Measurements from ENCODE around the gene PDE7B. TPM values are rescaled to one million over a fixed set of nuclear protein-coding genes. Genes with fewer than 3 reads are reported as not detected.

PDE7B gene
- polyA plus RNA-seq, 1 of the 3 experiments (the other 2 are of a cell fraction) = 1.9 TPM

DNA sequence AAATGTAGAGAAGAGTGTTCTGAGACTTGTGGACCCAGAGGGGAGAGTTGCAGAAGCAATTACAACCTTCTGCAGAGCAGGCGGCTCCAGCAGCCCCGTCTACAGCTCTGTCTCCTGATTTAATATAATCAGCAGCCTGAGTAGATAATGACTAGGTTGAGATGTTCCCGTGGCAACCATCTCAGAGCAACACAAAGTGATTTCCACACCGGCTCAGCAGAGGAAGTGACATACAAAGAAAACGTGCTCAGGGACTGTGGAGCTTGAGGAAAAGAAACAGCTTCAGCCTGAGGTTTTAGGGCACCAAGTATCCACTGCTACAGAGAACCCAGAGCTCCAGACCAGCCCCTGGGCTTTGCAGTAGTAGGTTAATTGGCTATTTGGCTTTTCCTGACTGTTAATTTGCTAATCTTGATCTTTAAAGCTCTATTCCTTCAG lies 262.3 kb downstream of the PDE7B start:
- Histone ChIP-seq H3K9me2 (no peaks in the 10 kb centered on the region), H3K4me3 (ENCODE audit: low read depth in 2 of 2, low read length in 1 of 2) (no peak overlapping the region), H2AFZ (ENCODE audit: low read depth) (peak overlapping the region; percentile 79), H3K9ac (peak overlapping the region; percentile 50; the same call in 1 of the 2 replicates), H3F3A (replicated peaks; ENCODE audit: insufficient read depth) (no peaks in the 10 kb centered on the region), H3K79me2 (ENCODE audit: insufficient read depth) (peaks cover 3% of the 10 kb centered on the region; the same call in 1 of the 2 replicates), H3K4me2 (peak overlapping the region; percentile 40; the same call in 1 of the 2 replicates), H3K27ac (ENCODE audit: low read depth in 2 of 2, low read length in 1 of 2) (peak overlapping the region; percentile 65 to 100), H3K9me3 (no peaks in the 10 kb centered on the region), H3K27me3 (ENCODE audit: insufficient read depth) (no peaks in the 10 kb centered on the region), H4K20me1 (ENCODE audit: insufficient read depth) (no peaks in the 10 kb centered on the region), H3K4me1 (ENCODE audit: control insufficient read depth in 1 of 2, insufficient read depth in 2 of 2, low read depth in 1 of 2, low read length in 1 of 2) (peaks cover 4 to 51% of the 10 kb centered on the region in 2 experiments; a peak in 3 of 4 replicates), H3K36me3 (replicated peaks in 1 of 2; ENCODE audit: control insufficient read depth in 1 of 2, insufficient read depth in 2 of 2, low read length in 1 of 2) (no peaks in the 10 kb centered on the region)
- ChIA-PET POLR2A (interaction anchor here (0.7 to 2.3 kb wide), 5 partner anchors 10 to 176 kb away, joined by 3 to 30 read pairs (median 4); partner anchors contain the start of gene BCLAF1), CTCF (interaction anchor here (0.8 to 2.8 kb wide), 9 partner anchors 8 to 260 kb away, joined by 3 to 17 read pairs (median 3); no protein-coding TSS in a partner anchor)
- TF ChIP-seq FOXJ3 (CRISPR knock-in tag; IDR thresholded peaks at IDR 0.05) (peak; percentile 33; the same call in 1 of the 2 replicates), RXRA (IDR thresholded peaks at IDR 0.05; ENCODE audit: borderline replicate concordance, low read depth) (no peak), JUND (IDR thresholded peaks at IDR 0.05) (no peak), ELF1 (IDR thresholded peaks at IDR 0.05) (no peak), MXI1 (IDR thresholded peaks at IDR 0.05; ENCODE audit: low read depth, low read length) (peak; percentile 95), RAD21 (IDR thresholded peaks at IDR 0.05; ENCODE audit: low read length) (peak; percentile 35; the same call in 1 of the 2 replicates), GATA2 (CRISPR knock-in tag; IDR thresholded peaks at IDR 0.05) (peak; percentile 39), POLR2AphosphoS5 (IDR thresholded peaks at IDR 0.05; ENCODE audit: low read depth, low read length) (peak; percentile 31; the same call in 1 of the 2 replicates), EP300 (IDR thresholded peaks at IDR 0.05; ENCODE audit: borderline replicate concordance in 1 of 2, low read depth in 1 of 2, low read length in 1 of 2) (peak in 1 of 2 experiments; percentile 78; a peak in 2 of 4 replicates), SMC3 (IDR thresholded peaks at IDR 0.05; ENCODE audit: low read depth, low read length) (peak; percentile 21; the same call in 1 of the 2 replicates), GABPA (IDR thresholded peaks at IDR 0.05; ENCODE audit: low read depth) (no peak), TCF12 (IDR thresholded peaks at IDR 0.05) (peak; percentile 24; the same call in 1 of the 2 replicates), FOSL2 (IDR thresholded peaks at IDR 0.05; ENCODE audit: borderline replicate concordance, low read depth) (no peak), RCOR1 (IDR thresholded peaks at IDR 0.05; ENCODE audit: low read length) (0 out of 2 replicates have a peak, but pooled peaks have one; percentile 17), CHD2 (IDR thresholded peaks at IDR 0.05; ENCODE audit: low read length, partially characterized antibody) (peak; percentile 61), RFX5 (IDR thresholded peaks at IDR 0.05; ENCODE audit: low read length) (no peak)
- TF ChIP-seq, protein P1, sequence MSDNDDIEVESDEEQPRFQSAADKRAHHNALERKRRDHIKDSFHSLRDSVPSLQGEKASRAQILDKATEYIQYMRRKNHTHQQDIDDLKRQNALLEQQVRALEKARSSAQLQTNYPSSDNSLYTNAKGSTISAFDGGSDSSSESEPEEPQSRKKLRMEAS (IDR thresholded peaks at IDR 0.05; ENCODE audit: low read depth) = peak; percentile 65; the same call in 1 of the 2 replicates
- TF ChIP-seq, protein P2, sequence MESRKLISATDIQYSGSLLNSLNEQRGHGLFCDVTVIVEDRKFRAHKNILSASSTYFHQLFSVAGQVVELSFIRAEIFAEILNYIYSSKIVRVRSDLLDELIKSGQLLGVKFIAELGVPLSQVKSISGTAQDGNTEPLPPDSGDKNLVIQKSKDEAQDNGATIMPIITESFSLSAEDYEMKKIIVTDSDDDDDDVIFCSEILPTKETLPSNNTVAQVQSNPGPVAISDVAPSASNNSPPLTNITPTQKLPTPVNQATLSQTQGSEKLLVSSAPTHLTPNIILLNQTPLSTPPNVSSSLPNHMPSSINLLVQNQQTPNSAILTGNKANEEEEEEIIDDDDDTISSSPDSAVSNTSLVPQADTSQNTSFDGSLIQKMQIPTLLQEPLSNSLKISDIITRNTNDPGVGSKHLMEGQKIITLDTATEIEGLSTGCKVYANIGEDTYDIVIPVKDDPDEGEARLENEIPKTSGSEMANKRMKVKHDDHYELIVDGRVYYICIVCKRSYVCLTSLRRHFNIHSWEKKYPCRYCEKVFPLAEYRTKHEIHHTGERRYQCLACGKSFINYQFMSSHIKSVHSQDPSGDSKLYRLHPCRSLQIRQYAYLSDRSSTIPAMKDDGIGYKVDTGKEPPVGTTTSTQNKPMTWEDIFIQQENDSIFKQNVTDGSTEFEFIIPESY (IDR thresholded peaks at IDR 0.05; ENCODE audit: borderline replicate concordance, low read depth) = no peak
- TF ChIP-seq, protein P3, sequence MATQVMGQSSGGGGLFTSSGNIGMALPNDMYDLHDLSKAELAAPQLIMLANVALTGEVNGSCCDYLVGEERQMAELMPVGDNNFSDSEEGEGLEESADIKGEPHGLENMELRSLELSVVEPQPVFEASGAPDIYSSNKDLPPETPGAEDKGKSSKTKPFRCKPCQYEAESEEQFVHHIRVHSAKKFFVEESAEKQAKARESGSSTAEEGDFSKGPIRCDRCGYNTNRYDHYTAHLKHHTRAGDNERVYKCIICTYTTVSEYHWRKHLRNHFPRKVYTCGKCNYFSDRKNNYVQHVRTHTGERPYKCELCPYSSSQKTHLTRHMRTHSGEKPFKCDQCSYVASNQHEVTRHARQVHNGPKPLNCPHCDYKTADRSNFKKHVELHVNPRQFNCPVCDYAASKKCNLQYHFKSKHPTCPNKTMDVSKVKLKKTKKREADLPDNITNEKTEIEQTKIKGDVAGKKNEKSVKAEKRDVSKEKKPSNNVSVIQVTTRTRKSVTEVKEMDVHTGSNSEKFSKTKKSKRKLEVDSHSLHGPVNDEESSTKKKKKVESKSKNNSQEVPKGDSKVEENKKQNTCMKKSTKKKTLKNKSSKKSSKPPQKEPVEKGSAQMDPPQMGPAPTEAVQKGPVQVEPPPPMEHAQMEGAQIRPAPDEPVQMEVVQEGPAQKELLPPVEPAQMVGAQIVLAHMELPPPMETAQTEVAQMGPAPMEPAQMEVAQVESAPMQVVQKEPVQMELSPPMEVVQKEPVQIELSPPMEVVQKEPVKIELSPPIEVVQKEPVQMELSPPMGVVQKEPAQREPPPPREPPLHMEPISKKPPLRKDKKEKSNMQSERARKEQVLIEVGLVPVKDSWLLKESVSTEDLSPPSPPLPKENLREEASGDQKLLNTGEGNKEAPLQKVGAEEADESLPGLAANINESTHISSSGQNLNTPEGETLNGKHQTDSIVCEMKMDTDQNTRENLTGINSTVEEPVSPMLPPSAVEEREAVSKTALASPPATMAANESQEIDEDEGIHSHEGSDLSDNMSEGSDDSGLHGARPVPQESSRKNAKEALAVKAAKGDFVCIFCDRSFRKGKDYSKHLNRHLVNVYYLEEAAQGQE (IDR thresholded peaks at IDR 0.05; ENCODE audit: low read depth, low read length) = no peak
- TF ChIP-seq, protein P4, sequence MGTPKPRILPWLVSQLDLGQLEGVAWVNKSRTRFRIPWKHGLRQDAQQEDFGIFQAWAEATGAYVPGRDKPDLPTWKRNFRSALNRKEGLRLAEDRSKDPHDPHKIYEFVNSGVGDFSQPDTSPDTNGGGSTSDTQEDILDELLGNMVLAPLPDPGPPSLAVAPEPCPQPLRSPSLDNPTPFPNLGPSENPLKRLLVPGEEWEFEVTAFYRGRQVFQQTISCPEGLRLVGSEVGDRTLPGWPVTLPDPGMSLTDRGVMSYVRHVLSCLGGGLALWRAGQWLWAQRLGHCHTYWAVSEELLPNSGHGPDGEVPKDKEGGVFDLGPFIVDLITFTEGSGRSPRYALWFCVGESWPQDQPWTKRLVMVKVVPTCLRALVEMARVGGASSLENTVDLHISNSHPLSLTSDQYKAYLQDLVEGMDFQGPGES (IDR thresholded peaks at IDR 0.05; ENCODE audit: low read depth, low read length) = no peak
- TF ChIP-seq, protein P5, sequence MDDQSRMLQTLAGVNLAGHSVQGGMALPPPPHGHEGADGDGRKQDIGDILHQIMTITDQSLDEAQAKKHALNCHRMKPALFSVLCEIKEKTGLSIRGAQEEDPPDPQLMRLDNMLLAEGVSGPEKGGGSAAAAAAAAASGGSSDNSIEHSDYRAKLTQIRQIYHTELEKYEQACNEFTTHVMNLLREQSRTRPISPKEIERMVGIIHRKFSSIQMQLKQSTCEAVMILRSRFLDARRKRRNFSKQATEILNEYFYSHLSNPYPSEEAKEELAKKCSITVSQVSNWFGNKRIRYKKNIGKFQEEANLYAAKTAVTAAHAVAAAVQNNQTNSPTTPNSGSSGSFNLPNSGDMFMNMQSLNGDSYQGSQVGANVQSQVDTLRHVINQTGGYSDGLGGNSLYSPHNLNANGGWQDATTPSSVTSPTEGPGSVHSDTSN (IDR thresholded peaks at IDR 0.05) = no peak
- peak; percentile 66 for DNase-seq
- WGBS (ENCODE audit: low lambda C conversion rate) = 26% methylated on average over 5 of the region's 5 CpGs

Data from SK-N-SH (cell line).